Effector CD8-positive, alpha-beta T cell (primary cell): ENCODE results near the gene SLC38A8.

Experiments
- DNase-seq: peaks from one replicate; lab custom pipeline; 2025; lab: John Stamatoyannopoulos, UW

Gene SLC38A8

DNA sequence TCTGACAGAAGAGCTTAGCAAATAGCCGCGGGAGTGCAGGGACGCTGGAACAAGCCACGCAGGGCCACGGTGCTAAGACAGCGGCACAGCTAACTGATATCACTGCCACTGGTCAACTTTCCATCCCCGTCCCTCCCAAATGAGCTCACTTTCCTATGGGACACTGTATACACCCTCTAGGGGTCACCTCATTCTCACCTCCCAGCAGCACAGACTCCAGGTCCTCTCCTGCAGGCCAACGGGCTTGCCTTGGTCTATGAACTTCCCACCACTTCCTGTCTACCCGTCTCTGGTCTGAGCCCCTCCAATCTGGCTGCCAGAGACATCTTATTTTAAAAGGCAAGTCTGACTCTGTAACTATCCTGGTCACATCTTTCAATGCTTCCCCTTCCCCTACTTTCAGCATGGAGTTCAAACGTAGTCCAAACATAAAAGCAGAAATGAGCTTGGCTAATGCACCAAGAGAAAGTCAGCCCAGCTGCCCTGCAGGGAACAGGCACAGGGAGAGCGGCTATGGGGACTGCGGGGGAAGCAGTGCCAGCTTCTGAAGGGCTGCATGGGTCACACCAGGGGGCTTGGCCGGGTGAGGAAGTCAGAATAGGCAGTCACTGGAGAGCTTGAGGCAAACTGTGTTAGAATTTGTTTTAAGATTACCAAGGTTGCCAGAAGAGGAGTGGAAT lies 26.3 kb upstream of the SLC38A8 start:
- no peak for DNase-seq

DNA sequence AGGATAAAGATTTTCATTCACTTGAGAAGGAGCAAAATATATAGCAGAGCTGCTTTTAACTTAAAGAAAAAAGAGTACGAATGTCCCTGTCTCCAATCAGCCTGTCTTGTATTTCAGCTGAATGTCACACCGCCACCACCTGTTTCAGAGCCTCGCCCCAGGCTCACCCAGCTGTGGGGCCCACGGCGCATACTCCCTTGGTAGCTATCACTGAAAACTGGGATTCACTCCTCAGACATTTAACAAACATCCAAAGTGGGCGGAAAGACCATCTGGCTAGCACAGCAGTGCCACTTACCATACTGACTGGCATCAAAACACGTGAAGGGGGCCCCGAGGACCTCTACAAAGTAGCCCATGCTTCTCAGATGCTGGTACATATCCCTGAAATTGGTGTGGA lies 25.4 kb upstream of the SLC38A8 start:
- no peak for DNase-seq

DNA sequence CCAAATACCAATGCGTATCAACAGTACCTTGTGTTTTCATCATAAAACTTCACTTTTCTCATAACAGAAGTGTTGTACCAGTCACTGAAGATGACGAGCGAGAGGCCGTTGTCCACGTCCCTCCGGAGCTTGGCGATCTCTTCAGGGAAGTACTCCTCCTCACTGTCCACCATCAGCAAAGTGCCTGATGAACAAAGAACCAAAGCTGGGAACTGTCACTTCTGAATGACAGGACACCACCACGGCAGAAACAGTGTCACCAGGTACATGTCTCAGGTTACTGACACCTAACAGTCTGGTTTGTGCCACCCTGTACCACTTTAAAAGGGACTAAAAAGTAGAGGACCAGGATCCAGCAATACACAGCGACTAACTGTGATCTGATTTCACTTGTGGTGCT lies 25.0 kb upstream of the SLC38A8 start:
- no peak for DNase-seq

DNA sequence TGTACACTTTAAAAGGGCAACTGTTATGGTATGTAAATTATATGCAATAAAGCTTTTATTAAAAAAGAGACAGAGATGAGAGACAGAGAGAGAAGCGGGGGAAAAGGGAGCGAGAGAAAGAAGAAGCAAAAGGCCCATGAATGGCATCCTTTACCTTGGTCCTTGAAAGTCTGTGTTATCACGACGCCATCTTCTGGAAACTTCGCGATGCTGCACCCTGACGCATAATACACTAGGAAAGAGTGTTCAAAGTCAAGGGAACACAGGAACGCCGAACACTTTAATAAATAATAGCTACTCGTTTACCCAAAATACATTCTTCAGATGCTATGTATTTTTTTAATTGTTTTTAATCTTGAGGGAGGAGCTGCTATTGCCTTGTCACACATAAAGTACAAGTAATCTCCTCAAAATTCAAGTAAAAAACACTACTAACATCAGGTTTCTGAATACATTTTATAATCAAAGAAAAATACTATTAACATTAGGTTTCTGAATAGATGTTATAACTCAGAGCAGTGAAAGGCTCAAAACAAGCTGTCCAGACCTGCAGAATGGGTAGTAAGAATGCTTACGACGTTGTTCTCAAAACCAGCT lies 23.0 kb upstream of the SLC38A8 start:
- no peak for DNase-seq

DNA sequence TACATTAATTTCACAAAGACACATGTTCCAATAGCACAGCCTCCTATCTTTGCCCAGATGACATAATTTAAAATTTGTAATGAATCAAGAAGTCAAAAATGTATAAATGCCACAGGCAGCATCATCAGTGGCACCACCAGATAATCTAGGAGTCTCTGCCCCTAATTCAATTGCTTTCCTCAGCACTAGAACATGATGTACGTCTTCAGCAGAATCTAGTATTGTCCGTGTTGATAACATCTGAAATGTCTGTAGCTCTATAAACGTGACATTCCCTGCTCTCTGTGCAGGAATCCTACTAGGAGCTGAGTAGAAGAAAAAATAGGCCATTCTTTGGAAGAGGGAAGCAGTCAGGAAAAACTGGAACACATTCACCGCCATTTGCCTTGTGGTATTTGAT lies 21.4 kb upstream of the SLC38A8 start:
- no peak for DNase-seq

DNA sequence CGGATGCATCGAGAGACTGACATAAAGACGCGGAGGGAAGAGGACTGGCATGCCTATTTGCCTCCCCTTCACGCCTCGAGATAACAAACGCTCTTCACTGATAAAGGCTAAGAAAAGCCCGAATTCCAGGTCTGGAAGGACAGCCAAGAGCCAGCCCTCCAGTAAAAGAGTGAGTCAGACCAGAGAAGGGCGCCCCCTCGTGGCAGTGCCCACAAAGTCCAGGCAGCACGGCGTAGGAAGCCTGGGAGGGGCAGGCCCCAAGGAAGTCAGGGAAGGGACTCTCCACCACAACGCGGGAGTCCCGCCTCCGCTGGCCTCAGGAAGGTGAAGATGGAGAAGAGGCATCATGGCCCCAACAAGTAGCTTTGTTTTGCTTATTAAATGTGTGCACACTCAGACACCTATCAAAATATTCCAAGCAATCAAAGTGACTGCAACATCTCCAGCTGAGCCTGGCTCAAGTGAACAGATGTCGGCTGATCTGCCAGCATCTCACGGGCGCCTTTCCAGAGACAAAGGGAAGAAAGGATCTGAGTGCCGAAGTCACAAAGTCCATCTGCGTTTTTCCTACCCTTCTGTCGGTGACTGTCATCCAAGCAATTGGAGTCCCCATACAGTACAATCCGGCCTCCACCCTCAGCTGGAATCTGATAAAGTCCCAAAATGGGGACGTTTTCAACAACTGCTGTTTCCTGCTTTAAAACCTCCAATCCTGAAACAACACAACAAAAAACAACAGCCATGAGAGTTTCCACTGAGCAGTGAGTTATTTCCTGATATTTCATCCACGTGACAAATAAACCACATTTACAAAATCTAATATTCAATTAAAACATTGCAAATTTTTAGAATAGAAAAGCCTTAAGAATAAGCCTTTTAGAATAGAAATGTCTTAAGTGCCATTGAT lies 20.4 kb upstream of the SLC38A8 start:
- DNase-seq, result peak; percentile 44

DNA sequence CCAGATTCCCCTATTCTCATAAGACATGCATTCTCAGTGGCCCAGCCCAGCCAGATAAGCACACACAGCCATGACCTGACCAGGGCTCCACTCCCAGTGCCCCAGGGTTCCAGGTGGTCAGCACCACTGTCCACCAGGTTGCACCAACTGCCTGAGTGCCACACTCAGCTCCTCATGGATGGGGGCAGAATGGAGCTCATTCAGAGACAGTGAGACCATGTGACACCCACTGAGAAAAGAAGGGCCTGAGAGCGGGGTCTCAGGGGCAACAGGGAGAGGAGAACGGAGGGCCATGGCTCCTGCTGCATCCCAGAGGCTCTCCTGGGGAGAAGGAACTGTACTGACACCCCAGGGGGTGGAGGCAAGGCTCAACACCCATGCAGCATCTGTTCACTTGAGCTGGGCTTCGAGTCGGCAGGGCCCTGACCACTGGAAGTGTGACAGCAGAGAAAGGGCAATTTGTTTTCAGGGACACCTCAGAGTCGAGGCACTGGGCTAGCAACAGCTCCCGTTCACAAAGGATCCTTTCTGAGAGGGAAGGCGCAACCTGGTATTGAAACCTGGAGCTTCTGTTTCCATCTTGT lies 18.7 kb upstream of the SLC38A8 start:
- no peak for DNase-seq

DNA sequence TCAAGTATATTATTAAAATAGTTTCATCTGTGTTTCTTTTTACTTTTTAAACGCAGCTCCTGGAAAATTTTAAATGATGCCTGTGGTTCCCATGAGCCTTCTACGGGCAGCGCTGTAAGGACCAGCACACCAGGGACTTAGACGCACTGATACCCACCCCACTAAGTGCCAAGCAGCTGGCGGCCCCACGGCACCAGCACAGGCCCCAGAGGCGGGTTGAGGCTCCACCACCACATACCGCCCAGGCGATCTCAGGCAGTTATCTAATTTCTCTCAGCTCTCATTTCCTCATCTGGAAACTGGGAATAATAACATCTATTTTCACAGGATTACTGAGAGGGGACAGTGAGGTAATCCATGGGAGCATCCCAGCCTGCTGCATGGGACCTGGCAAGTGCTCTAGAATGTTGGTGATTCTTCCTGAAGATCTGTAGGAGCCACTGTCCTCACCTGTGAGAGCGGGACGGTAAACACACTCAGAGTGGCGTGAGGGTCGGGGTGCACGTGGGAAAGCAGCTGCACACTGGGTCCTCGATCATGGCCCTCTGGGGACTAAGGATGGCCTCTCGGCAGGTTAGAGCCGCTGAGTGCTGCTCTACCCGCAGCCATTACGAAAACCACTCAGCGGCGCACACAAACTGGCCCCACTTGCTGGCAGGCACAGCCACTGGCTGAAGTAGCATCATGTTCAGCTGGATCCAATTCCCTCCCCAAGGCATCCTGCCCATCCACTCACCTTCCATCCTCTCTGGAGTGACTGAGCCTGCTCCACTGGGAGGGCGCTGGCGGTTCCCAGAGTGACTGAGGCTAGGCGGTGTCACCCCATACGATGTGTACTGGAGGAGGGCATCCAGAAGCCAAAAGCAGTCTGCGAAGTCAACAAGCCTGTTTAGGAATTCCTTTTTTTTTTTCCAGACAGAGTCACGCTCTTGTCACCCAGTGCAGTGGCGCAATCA lies 17.6 kb upstream of the SLC38A8 start:
- no peak for DNase-seq

DNA sequence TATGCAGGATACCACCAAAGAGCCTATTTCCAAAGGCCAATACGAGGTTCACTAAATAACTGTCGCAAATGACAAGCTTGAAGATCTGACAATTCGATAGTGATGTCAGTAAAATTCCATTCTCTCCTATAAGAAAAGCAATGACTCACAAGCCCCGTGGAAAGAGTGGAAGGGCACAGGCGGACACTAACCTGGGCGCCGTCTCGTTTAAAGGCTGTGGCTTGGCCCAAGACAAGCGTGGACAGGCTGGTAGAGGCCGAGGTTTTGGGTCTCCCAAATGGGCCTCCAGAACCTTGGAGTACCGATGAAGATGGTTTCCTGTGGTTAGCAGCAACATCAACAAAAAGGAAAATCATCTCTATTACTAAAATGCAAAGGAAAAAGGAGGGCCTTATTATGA lies 16.5 kb upstream of the SLC38A8 start:
- DNase-seq, result no peak

DNA sequence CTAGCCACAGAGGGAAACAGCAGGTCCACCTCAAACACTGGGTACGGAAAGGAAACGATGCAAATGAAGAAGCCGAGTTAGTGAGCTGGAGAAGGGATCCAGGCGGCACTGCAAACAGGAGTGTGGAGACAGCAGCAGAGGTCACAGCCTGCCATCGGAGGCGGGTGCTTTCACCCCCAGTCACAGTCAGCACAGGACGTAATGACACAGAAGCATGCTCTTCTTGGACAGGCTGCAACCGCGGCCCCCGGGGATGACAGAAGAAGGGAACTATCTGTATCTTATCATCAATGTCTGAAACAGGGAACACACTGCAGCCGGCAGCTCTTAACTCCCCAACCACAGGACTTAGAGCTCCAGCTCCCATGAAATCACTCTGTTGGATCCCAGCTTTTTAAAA lies 16.1 kb upstream of the SLC38A8 start:
- no peak for DNase-seq

DNA sequence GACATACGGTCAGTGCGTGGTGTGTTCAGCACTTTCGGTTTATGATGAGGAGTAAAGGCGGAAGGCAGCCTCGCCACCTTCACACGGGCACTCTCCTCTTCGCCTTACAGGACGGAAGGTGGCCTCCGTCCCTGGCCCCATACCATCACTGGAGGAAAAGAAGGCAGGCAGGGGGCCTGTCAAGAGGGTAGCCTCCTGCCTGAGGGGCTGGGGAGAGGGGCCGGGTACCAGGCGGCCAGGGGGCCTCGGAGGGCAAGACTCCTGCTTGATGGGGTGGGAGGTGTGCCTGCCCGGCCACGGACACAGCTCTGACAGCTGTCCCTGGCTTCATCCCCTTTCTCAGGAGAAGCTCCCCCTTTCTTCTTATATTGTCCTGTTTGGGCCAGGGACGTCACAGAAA lies 15.6 kb upstream of the SLC38A8 start:
- DNase-seq, result no peak

DNA sequence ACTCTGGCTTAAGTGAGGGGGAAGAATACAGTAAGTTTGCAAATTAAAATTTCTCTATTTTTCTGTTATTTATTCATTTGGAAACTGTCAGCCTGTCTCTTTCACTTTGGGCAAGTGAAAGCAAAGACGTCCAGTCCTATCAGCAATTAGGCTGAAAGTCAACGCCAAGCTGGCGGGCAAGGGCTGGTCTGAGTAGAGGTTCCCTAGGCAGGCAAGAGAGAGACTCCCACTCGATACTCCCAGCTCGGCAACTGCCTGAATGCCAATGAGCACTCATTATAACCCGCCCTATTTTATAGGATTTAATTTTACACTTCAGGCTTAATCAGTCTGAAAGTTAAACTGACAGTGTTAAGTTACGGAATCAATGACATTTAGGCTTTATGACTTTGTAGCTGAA lies 14.3 kb upstream of the SLC38A8 start:
- DNase-seq, result no peak

DNA sequence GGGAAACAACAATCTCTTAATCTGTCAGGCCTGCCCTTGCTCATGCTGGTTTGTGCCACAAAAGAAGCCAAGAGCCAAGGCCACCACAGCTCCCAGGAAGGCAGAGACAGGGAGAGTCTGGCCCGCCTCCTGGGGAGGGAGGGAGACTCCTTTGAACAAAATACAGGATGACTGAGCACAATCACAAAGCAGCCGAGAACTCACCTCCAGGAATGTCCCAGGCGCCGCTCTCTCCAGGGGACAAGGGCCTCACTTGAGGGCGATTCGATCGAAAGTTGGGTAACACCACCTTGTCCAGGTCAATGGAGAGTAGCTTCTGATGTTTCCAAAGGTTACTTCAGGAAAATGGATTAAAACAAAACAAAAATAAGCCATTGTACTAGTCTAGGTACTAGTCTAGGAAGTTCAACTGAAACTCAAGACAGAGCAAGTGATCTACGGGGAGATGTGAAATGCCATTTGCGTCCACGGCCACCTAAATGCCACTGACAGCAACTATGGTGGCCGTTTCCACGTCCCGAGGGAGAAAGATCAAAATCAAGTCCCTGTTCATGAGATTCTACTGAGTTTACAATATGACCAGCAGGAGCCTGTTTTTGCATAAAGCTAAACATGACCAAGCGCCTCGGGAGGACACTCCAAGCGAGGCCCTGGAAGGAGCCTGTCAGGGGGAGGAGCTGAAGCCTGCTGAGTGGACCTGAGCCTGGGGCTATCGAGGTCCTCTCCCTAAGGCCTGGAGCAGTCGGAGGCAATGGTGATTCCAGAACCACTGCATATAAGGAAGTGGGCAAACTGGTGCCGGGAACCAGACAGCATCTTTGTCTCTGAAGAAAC lies 13.4 kb upstream of the SLC38A8 start:
- DNase-seq, result no peak

DNA sequence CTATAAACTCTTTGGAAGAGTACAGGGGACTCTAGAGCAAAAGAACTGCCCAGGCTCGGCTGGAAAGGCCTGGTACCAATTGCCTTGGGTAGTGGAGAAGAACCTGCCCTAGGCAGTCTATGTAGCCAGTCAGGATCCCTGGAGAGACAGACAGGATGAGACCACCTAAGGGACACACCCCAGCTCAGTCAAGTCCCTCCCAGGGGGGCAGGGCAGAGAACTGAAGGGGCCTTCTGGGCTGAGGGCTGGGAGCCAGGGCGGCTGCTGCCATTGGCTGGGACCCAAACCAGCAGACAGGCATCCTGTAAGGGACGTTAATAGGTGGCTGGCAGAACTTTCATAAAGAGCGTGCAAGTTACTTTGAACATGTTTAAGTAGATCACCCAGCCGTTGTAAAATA lies 12.8 kb upstream of the SLC38A8 start:
- no peak for DNase-seq

DNA sequence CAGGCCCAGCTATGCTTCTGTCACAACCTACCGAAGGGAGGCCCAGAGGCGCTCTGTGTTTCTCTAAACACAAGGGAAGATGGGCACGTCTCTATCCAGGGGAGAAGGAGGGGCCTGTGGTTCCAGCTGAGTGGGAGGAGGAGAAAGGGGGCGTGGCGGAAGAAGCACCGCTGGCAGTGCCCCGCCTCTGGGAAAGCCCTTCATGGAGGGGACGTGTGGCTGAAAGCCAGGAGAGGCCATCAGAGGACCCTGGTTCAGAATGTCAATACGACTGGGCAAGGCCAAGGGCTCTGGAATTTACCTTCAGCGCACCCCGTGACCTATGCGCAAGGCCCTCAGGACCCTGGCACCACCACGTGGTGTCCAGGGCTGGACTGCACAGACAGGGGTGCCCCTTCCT lies 12.3 kb upstream of the SLC38A8 start:
- no peak for DNase-seq

DNA sequence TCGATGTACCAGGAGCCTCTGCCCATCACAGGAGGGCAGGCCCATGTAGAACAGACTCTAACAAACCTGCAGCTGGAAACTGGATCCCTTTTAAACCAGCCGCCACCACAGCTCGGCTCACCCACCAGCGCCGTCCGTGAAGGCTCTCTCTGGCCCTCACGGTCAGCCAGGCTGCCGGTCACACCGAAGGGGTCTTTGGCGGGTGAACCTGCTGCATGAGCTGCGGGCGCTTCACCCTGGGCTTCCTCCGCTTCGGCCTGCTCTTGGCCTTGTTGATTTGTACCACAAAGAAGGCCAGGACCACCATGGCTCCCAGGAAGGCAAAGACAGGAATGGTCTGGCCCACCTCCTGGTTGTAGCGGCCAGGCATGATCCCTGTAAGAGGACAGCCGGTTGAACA lies 11.7 kb upstream of the SLC38A8 start:
- DNase-seq, result no peak

DNA sequence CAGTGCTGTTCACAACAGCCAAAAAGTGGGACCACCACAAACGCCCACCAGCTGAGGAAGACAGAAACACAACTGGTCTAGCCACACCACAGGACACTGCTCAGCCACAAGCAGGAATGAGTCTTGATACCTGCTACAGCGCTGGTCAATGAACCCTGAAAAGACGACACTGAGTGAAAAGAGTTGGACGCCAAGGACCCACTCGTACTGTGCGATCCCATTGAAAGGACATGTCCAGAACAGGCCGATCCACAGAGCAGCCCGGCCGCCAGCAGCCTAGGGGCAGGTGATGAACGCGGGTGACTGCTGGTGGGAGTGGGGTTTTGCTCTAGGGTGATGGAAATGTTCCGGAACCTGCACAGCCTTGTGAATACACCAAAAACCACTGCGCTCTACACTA lies 10.6 kb upstream of the SLC38A8 start:
- no peak for DNase-seq

DNA sequence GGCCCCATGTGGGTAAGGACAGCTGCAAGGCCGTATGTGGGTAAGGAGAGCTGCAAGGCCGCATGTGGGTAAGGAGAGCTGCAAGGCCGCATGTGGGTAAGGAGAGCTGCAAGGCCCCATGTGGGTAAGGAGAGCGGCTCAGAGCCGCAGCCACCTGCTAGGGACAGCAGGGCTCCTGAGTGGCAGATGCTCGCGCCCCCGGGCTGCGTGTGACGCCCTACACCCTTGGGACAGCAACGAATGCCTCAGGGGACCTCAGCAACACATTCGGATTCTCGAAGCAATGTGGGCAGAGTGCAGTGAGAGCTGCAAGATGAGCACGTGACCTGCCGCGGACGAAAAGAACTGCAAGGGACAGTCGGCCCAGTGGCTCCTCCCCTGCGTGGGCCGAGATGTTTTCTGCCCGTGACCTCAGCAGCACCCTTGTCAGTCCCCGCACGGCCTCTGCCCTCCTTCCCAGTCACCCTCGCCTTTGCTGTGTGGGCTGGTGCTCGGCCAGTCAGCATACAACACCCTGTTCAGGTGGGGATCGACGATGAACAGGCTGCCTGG lies 9.6 kb upstream of the SLC38A8 start:
- DNase-seq, result no peak

DNA sequence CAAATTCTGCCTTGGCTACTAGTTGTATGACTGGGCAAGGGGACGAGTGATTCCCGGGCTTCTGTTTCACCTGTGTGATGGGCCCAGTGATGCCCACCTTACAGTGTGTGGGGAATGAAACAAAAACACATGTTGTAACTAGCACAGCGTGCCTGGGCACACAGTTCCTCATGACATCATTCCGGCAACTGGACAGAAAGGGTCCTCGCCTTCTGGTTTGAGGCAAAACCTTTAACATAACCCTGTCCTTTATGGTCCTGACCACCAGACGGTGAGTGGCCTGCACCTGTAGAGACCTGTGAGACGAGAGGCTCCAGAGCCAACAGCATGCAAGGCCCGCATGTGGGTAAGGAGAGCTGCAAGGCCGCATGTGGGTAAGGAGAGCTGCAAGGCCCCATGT lies 7.7 kb upstream of the SLC38A8 start:
- DNase-seq, result no peak

DNA sequence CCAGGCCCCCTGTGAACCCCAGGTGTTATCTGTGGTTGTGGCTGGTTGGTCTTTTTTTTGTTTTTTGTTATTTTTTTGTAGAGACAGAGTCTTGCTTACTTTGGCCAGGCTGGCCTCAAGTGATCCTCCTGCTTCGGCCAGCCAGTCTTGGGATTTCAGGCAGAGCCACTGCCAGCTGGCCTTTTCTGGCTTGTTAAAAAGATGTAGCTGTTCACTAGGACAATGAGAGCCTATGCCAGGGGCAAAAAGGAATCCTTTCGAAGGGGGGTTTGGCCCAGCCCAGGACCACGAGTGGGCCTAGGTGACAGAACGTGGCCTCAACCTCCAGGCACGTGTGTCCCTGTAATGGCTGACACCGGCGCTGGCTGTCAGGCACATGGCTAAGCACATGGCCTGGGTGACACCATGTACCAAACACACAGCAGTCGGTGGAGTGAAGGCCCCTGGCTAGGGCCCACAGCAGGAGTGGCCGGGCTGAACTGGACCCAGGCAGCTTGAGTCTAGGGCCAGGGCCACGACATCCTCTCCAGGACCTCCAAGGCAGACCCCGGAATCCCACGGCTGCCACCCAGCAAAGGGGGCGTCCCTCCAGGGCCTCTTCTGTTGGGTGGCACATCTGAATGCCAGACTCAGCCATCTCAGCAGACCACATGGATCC lies 6.9 kb upstream of the SLC38A8 start:
- no peak for DNase-seq
